KBM-7 (cell line): ENCODE measurements around the gene GRK5.
"Not testable (repeated sequence)": the region's sequence is repeated elsewhere in the genome, so short reads cannot be mapped to it uniquely, and the experiment has no call there.

ENCODE experiments used
- DNase-seq: peaks from one replicate; pipeline ENCODE4 v3.0.0-alpha.2; 2015
- in situ Hi-C: fragments of 300-500 bp; cut with MboI; formaldehyde crosslinking; loops from 2 replicates; pipeline ENCODE4 v1.14.3; 2020; ENCODE audit warnings: low sequenced_read_pairs, low pct_unique_long_range_greater_than_20kb, mixed read lengths

Gene GRK5

GRCh38 chr10:119207366-119207666 lies at the start of gene GRK5:
GRK5 (plus strand) TSS chr10:119207571; CDS start chr10:119207918, 347 bp downstream.
- in situ Hi-C loops, result loop anchor here (25.0 kb wide), 1 partner anchor 205 kb away; no protein-coding TSS in a partner anchor
- peak; percentile 93 for DNase-seq

- in situ Hi-C loops, result no loop called here
- no peak for DNase-seq
Observed at GRCh38 chr10:119159332-119159731, 48.0 kb upstream of the GRK5 start.

- in situ Hi-C loops, result no loop called here
- no peak for DNase-seq
Observed at GRCh38 chr10:119161680-119162451, 45.5 kb upstream of the GRK5 start.

GRCh38 chr10:119162452-119163092 lies 44.8 kb upstream of the GRK5 start:
- in situ Hi-C loops, result no loop called here
- no peak for DNase-seq

GRCh38 chr10:119165171-119166117 lies 41.9 kb upstream of the GRK5 start, which contains the start of gene SFXN4:
SFXN4 (minus strand) TSS chr10:119165714; CDS start chr10:119165647, 67 bp downstream.
- in situ Hi-C loops, result no loop called here
- DNase-seq, result peak; percentile 74

- DNase-seq, result no peak
- in situ Hi-C loops, result no loop called here
Observed at GRCh38 chr10:119166118-119166500, 41.3 kb upstream of the GRK5 start.

GRCh38 chr10:119166564-119166963 lies 40.8 kb upstream of the GRK5 start:
- peak; percentile 27 for DNase-seq
- in situ Hi-C loops, result no loop called here

- no peak for DNase-seq
- in situ Hi-C loops, result no loop called here
Observed at GRCh38 chr10:119167041-119167440, 40.3 kb upstream of the GRK5 start.

- no peak for DNase-seq
- in situ Hi-C loops, result no loop called here
Observed at GRCh38 chr10:119174109-119174508, 33.3 kb upstream of the GRK5 start.

GRCh38 chr10:119176166-119176565 lies 31.2 kb upstream of the GRK5 start:
- DNase-seq, result no peak
- in situ Hi-C loops, result no loop called here

- DNase-seq, result peak; percentile 16
- in situ Hi-C loops, result no loop called here
Observed at GRCh38 chr10:119177708-119178371, 29.5 kb upstream of the GRK5 start.

- DNase-seq, result peak; percentile 91
- in situ Hi-C loops, result no loop called here
Observed at GRCh38 chr10:119178372-119179119, 28.8 kb upstream of the GRK5 start, which contains the start of gene PRDX3. PRDX3 (minus strand) TSS chr10:119178812; CDS start chr10:119178790, 22 bp downstream.

GRCh38 chr10:119180850-119181400 lies 26.4 kb upstream of the GRK5 start:
- in situ Hi-C loops, DNase-seq: not testable (repeated sequence)

- no peak for DNase-seq
- in situ Hi-C loops, result no loop called here
Observed at GRCh38 chr10:119183664-119184412, 23.5 kb upstream of the GRK5 start.

GRCh38 chr10:119189811-119190282 lies 17.5 kb upstream of the GRK5 start:
- in situ Hi-C loops, result no loop called here
- peak; percentile 67 for DNase-seq

GRCh38 chr10:119190353-119190752 lies 17.0 kb upstream of the GRK5 start:
- in situ Hi-C loops, result no loop called here
- DNase-seq, result no peak
